GM12891 (cell line): ENCODE data around the gene FOXI1.

Source experiments
- POLR2A ChIP-seq: IDR thresholded peaks from 2 replicates; pipeline ENCODE4 v1.6.1; 2011; ENCODE audit warnings: low read depth, low read length, control low read depth
- POLR2AphosphoS5 ChIP-seq: IDR thresholded peaks from 2 replicates; pipeline ENCODE4 v1.6.1; 2011; ENCODE audit warnings: low read depth, low read length, control low read depth

DNA sequence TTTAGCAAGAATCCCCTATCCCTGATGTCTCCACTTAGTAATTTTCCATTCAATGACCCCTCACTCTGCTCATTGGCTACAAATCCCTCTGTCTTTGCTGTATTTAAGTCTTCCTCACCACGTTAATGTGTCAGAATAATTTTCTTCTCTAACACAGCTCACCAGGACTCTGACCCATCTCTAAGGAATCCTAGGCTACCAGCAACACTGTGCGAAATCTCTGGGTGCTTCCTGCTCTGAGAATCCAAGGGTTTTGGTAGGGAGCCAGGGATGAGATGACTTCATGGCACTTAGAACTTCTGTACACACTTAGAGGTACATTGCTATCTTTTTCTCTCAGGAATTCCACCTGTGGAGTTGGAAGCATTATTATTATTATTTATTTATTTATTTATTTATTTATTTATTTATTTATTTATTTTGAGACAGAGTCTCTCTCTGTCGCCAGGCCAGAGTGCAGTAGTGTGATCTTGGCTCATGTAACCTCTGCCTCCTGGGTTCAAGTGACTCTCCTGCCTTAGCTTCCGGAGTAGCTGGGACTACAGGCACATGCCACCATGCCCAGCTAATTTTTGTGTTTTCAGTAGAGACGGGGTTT is 53.5 kb downstream of the FOXI1 start:
- no peak for TF ChIP-seq POLR2A
- no peak for TF ChIP-seq POLR2AphosphoS5
